ENCODE results near the gene SNX3.

SNX3 gene

DNA sequence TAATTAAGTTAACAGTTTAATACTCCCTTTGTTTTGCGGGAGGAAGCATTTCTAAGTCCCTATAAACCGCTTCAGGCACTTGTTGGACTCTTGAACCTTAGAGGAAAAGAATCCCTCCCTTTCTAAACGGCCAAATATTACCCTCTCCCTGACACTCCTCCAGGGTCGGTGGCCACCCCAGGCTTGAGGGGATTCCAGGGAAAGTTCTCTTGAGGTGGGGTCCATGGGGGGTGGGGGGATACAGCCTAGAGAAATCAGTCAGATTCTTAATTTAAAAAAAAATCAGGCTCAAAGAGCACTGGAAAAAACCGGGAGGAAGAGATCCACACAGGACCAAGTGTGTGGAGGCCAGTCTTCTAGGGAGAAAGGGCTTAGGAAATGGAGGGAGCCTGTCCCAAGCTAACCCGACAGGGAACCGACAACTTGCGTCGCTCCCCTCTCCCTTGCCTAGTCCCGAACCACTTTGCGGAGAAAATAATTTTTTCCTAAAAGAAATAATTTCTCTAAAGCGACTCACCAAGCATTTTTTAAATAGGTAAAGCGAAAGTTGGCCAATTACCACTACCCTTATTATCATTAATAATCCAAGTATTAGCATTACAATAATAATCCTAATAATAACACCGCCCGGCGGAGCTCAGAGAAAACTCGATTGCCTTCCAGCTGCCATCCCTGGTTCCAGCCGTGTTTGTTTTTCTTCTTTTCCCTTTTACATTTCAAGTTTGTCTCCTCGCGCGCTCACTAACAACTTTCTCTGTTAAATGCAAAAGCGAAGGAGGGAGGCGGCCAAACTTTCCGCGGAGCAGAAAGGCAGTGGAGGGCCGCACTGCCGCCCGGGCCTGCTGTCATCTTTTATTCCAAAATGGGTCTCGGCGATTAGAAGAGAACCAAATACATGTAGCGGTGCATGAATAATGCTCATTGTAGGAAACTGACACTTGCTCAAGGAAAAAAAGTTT lies 90.2 kb downstream of the SNX3 start:
- no peak for DNase-seq

GRCh38 chr6:108169464-108170331 lies 91.1 kb downstream of the SNX3 start:
- no peak for DNase-seq

DNA sequence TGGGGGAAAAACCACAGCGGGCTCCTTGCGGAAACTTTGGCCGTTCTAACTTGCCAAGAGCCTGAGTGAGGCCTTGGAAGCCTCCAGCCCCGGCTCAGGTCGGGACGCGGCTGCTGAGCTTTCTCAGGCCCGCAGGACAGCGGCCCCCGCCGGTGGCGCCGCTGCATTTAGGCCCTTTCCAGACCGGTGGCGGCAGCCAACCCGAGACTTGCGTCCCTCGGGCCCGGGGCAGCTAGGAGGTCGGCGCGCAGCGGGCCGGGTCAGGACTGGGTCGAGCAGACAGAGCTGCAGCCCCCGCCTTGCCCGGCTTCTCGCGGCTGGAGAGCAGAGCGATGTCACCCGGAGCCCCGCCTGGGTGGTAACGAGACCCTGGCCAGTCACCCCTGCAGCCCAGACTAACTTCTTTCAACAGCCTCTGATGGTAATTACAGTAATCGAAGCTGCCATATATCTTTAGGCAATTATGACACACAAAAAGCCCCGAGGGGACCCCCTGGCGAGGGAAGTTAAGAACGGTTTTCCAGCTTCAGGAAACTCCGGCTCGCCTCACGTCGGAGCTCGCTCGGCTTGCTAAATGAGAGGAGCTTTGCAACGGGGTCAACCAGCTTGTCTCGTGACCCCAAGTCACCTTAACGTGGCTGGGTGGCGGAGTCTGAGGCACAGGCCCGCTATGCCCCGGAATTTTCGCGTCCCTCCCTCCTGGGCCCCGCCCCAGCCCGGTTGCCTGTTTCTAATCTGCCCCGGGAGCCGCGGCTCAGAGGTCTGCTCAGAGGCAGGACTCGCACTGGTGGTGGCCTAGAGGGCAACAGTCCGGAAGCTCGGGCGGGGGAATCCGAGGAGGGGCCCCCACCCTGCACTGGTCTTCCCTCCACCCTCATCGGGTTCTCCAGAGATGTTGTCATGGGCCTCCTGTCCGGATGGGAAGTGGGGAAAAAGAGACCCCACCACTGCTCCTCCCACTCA lies 92.1 kb downstream of the SNX3 start:
- DNase-seq, result no peak

- DNase-seq, result no peak
Observed at GRCh38 chr6:108168090-108168463, 92.8 kb downstream of the SNX3 start.

- no peak for DNase-seq
Observed at GRCh38 chr6:108167449-108168089, 93.3 kb downstream of the SNX3 start.

DNA sequence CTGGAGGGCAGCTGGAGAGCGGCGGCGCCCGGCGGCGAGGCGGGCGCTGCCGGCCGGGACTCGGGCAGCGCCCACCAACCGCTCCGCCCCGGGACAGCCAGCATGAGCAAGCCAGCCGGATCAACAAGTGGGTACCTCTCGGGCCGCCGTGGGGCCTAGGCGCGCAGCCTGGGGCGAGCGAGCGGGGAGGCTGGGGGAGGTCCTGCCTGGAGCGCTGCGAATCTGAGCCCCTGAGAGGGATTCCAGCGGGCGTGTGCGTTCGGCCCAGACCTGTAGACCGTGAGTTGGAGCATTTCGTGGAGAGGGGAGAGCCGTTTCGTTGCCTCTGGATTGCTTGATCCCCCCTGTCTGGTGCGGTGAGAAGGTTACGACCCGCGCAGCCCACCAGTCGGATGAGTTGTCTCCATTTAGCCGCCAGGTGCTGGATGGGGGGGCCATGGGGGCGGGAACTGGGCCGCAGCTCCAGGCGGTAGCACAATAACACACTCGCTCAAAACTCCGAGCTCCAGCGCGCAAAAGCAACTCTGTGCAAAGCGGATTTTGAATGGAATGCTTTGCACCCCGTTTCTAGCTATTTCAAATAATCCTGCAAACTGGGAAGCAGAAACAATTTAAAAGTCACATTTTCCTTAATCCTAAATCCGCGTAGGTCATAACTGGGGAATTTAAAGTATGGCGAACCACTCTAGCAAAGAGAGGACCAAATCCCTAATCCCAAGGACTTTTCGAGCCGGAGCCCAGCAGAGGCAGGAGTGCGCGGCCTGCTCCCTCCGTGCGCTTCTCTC lies 94.0 kb downstream of the SNX3 start:
- no peak for DNase-seq

DNA sequence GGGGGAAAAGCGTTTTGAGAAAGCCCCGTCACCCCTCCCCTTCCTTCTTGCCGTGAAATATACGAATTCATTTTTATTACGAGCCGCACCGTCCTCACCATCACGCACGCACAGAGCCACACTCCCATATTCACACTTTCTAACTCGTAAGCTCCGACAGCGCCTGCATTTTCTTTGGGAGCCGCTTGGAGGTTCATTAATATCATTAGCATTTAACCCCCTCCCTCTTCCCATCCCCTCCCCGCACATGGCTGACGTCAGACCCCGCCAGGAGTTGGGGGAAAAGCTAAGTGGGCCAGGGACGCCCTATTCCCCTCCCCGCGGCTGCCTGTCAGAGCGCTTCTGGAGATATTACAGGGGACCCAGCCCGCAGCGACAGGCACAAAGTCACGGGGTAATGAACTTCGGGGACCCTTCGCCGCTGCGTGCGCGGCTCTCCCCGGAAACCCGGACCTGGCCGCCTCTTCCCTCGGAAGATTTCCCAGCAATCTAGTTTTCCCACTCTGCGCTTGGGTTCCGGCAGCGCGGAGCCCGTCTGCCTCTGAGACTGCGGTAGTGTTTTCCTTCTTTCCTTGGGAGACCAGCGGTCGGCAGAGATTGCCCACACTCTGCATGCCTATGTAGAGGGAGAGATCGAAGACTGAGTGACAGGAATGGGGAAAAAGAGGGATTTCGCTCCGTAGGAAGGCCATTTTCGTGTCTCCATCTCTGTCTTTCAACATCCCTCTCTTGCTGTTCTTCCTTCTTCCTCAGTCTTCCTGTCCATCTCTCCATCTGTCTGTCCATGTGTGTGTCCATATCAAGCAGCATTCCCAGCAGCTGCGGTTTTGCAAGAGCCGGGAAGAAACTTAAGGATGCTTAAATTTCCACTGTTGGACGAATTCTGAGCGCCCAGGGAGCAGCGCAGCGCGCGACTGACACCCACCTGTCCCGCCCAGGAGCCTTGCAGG lies 94.9 kb downstream of the SNX3 start, which contains the start of gene NR2E1:
TSS of gene NR2E1 (plus strand) at position 309 of the 950 bp plus-strand sequence. CDS start 744 bp downstream, outside the sequence.
- DNase-seq, result no peak

GRCh38 chr6:108164815-108165706 lies 95.8 kb downstream of the SNX3 start:
- DNase-seq, result no peak

- no peak for DNase-seq
Observed at GRCh38 chr6:108164543-108164814, 96.4 kb downstream of the SNX3 start.

DNA sequence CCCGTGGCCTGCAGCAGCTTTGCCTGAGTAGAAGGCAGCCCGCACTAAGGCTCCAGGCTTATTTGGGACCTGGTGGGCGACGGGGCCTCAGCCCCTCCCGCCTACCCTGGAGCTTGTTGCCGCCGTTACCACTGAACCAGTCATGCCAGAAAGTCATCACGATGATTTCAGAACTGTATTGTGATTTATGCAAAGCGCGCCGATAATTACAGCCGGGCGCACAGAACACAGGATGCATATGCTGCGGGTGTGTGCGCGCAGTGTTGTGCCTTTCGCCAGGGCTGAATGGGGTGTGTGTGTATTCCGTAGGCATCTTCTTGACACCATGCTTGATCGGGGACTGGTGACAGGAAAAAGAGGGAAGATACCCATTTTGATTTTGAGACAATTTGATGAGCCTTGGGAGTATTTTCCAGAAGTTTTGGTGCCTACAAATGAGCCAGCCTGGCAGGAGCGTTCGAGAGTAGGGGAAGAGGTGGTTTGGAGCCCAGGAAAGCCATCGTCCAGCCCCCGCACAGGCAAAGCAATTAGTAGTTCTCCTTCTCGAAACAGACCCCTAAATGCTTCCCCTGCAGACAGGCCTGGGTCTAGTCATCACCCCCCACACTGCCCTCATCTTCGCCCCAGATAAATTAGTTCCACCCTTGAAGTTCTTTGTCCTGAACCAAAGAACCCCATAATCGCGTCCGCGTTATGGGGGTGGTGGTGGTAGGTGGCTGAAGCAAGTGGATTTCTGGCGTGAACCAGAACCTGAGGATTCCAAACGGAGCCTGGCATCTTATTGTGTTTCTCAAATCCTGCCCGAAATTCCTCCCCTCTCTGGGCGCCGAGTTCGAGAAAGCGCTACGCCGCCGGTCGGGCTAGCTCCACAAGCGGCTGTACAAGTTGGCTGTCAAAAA lies 96.9 kb downstream of the SNX3 start:
- DNase-seq, result no peak

GRCh38 chr6:108163267-108163643 lies 97.6 kb downstream of the SNX3 start:
- no peak for DNase-seq

GRCh38 chr6:108161724-108162282 lies 99.0 kb downstream of the SNX3 start:
- DNase-seq, result no peak

All from CD4-positive, alpha-beta T cell treated with Interleukin-6 for 4 hours (primary cell).